ENCODE measurements around the gene SRGAP2.
"Not testable (repeated sequence)": the region's sequence is repeated elsewhere in the genome, so short reads cannot be mapped to it uniquely, and the experiment has no call there.

The SRGAP2 gene

DNA sequence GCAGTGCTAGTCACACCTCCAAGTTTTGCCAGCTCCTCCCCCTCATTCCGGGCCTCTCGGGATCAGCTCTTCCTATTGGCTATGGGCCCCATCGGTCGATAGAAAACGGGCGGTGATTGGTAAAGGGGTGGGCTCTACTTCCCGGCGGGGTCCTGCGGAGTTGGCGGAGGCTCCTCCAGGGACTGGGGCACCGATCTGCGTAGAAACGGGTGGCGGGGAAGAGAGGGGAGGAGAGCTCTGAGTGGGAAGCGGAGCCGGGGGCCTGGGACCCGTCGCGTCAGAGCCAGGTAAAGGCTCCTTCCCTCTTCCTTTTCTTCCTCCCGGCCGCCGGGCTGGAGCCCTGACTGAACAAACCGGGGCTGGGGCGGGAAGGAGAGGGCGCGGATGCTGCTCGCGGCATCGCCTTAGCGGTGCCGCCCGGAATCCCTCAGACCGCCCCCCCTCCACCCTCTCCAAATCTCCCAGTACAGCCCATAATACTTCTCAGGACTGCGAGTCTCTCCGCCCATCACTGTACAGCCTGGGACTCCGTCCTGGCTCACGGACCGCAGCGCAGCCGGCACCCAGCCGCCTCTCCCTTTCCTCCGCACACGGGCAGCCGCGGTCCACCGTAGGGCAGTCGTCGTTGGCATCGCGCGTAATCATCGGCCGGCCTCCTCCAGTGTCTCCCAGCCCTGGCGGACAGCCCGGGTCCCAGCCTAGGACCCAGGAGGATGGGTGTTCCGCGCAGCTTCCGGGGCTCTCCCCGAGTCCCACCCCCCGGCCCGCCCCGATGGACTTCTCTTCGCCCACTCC, at the start of gene SRGAP2:
Gene SRGAP2, plus strand, starts transcription at position 178 of the 795 bp plus-strand sequence. CDS start 2,430 bp downstream, outside the sequence.
- DNase-seq (ENCODE audit: low read depth) = peak; percentile 65

DNA sequence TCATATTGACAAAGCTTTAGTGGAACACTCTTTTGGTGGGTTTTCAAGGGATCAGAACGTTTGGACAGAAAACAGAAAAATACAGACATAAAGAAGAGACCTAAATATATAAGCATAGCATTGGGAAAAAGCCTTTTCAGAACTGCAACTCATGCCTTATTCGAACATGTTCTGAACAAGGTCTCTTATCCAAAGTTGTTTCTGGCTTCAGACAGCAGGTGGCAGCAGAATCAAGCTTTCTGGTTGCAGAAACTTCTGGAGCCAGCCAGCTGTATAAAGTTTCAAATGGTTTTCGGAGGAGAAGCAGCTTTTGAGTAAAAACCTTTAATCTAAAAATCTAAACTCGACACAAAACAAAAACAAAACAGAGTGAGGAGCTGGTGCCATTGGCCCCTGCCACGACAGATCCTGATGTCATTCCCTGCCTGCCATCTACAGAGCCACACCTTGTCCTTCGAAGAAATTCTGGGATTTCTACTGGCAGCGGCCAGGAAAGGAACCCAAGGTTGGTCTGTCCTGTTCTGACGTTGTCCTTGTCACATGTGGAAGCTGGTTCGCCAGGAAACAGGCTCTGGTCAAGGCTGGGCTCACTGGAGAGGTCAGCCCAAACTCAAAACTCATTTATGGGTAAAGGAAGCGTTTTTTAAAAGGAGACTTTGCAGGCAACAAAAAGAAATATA, 35.9 kb upstream of the SRGAP2 start:
- DNase-seq (ENCODE audit: low read depth) = not testable (repeated sequence)

DNA sequence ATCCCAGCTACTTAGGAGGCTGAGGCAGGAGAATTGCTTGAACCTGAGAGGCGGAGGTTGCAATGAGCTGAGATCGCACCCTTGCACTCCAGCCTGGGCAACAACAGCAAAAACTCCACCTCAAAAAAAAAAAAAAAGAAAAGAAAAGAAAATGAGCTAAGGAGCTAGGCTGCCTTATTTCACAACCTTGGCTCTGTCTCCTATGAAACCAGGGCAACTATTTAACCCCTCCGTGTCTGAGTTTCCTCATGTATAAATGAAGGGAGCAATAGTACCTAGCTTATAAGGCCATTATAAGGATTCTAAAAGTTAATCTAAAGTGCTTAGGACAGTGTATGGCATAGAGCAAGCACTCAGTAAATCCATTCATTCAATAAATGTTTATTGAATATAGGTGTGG, 33.5 kb upstream of the SRGAP2 start:
- DNase-seq (ENCODE audit: low read depth) = peak; percentile 68

DNA sequence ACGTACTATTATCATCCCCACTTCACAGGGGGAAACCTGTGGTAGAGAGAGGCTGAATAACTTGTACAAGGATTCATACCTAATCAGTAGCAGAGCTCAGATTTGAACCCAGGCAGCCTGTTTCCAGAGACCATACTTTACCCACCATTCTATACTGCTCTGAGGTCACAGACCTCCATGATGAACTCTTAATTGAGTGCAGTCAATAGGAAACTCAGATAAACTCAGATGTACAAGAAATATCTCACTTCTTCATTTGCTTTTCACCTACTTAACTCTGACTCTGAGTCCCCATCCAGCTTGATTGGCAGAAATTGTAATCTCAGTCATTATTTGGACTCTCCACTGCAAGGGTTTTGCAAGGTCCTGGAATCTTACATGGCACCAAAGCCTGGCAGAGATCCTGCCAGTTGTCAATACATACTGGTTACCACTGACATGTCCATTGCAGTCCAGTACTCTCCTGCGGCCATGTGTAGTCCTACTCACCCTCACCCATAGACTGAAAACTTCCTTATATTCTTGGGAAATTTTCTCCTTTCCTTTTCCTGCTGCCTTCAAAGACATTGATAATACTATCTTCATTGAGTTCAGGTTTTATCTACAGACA, 30.1 kb upstream of the SRGAP2 start:
- DNase-seq (ENCODE audit: low read depth) = not testable (repeated sequence)

DNA sequence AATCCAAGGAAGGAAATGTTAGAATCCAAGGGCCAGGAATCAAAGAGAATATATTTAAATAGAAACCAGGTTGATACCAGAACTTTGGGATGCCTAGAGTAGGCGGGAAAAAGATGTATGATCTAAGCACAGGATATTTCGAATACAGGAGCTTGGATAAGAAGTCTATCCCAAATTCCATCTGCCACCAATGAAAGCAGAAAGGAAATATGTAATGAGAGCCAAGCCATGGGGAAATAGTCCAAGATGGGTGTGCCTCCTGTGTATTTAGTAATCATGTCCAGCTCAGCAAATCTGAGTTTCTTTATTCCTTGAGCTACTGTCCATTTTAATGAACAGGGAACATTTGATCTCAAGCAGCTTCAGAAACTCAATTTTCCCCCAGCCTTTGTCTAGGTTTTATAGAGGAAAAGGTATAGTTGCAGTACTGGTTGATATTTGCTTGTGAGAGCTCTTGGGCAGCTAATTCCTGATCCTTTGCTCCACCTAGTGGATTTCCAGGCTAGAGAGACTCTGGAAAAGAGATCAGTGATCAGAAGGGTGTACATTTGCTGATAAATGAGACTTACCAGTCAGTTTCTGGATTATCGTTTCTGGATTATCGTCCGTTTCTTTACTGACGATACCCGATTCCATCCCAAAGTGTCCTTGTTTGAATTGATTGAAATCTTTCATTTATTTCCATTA, 29.0 kb upstream of the SRGAP2 start:
- DNase-seq (ENCODE audit: low read depth) = peak; percentile 20

DNA sequence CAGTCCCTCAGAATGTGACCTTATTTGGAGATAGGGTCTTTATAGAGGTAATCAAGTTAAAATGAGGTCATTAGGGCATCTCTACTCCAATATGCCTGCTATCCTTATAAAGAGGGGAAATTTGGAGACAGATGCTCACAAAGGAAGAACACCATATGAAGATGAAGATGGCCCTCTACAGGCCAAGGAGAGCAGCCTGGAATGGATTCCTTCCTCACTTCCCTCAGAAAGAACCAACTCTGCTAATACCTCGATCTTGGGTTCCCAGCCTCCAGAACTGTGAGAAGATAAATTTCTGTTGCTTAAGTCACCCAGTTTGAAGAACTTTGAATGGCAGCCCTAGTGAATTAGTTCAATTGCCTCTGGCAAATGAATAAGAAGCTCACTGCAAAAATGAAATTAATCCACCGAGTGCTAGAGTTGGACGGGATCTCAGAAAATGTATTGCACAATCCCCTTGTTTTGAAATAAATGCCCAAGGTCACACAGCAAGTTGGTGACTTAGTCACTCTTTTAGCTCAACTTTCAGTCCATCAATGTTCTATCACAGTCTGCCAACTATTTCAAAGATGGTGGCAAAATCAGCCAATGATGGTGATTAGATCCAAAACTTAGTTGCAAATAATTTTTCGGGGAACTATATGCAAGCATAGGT, 27.8 kb upstream of the SRGAP2 start:
- peak; percentile 51 for DNase-seq (ENCODE audit: low read depth)

DNA sequence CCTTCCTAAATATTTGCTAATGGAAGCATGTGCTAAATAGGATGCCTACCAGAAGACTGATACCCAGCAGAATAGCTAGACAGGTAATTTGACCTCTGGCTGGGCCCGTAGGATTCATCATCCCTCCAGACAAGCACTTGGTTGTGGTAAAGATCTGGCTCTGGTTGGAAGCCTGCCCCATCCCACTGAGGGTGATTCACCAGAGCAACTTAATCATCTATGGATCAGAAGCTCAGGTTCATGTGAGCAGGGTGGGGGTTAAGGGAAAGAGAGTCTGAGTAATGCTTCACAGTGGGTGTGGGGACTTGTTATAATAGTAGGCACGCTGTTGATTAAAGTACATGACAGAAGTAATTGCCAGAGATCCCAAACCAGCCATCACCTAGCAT, 27.2 kb upstream of the SRGAP2 start:
- not testable (repeated sequence) for DNase-seq (ENCODE audit: low read depth)

DNA sequence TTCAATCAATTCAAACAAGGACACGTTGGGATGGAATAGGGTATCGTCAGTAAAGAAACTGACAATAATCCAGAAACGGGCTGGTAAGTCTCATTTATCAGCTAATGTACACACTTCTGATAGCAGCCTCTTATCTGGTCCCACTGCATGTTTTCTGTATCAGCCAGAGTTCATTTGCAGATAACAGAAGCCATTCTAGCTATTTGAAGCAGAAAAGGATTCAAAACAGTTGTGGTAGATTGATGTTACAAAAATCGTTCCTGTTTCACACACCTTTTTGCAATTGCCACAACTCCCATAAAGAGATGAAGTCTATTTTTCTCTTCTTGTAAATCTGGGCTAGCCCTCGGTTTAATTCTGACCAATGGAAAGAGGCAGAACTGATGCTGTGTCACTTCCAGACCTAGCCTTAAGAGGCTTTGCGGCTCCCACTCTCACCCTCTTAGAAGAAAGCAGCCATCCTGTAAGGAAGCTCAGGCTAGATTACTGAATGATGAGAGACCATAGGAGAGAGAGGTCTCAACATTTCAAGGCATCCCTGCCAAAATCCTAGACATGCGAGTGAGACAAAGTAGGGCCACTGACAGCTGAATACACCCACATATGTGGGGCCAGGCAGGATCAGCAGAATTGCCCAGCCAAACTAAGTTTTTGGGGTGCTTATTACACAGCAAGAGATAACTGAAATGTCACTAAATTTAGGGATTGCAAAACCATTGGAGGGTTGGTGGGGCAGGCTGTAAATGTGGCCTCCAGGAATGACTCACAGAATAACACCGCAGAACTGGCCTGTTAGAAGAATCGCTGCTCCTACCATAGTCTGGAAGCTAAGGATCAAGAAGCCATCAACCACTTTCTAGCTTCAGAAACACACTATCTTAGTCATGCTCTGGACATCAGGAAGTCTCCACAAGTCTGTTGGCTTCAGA, 25.0 kb upstream of the SRGAP2 start:
- DNase-seq (ENCODE audit: low read depth) = peak; percentile 87

DNA sequence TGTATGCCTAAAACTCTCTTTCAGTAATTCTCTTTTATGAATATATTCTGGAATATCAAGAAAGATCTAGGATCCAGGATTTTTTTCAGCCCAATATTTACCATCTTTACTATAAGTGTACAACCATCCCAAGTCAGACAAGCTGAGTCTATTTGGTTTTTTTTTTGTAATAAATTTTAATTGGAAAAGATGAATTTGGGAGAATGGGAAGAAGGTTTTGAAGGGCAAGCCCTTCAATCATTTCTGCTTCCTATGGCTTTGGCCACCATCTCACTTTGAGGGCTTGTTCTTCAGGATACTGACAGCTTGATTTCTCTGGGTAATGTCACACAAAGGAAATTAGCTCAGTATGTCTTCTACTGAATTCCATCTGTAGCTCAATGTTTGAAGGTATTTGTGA, 23.7 kb upstream of the SRGAP2 start:
- not testable (repeated sequence) for DNase-seq (ENCODE audit: low read depth)

DNA sequence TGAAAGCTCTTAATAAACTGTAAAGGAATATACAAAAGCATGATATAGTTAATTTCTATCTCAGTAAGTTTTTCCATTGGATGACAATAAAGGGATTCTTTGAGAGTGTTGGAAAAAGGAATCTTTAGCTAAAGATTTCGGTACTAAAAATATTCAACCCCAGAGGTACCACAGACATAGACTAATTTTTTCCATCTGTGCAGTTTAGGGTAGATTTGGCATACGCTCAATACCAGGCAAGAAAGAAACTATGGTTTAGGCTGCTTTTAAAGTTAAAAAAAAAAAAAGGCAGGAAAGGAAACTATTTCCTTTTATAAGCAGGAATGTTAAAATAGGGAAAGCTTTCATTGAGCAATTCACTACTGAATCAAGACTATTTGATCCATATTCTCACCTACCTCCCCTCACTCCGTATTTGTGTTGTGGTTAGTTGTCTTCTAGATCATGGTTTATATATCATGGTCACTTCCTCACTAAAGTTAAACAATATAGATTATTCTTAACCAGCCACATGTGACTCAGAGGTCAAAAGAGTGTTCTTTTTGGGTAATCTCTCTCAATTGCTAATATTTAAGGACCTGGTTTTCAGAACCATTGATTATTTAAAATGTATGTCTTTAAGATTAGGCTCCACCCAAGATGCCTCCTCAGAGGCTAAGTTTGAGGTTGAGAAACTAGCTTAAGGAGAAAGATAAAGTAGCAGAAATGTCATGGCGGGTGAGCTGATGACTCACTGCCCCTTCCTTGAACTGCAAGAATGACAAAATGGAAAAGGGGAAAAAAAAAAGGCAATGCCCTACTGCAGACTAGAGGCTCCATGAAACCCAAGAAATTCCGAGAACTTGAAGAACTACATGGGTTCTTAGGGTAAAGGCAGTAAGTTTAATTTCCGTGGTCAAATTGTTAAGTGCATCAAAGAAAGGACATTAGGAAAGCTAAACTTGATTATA, 20.7 kb upstream of the SRGAP2 start:
- peak; percentile 47 for DNase-seq (ENCODE audit: low read depth)

DNA sequence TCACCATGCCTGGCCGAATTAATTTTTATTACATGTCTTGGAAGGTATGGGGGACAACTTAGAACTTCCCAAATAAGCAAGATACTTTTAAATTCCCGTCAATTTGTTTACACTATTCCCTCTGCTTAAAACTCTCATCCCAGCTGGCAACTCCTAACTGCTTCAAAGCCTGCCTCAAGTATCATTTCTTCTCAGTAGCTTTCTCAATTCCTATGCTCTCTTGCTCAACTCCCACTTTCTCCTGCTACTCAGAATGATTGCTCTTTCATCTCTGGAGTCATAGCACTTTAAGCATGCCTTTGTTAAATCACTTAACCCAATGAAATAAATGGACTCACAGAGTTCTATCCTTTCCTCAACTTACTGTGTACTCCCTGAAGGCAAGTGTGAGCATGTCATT, 19.6 kb upstream of the SRGAP2 start:
- peak; percentile 47 for DNase-seq (ENCODE audit: low read depth)

DNA sequence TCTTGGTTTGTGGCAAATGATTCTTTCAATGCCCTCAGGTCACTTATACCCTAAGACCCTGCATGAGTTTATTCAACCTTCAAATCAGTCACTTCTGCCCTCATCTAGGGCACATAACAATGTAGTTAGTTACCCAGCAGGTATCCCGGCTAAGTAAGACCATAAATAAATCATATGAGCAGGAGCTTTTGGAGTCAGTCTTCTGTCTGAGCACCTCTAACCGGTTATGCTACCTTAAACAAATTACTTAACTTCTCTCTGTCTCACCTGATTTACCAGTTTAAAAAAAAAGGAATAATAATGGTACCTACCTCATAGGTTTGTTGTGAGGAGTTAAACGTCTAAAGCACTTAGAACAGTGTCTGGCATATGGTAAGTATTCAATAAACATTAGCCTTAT, 17.6 kb upstream of the SRGAP2 start:
- DNase-seq (ENCODE audit: low read depth) = not testable (repeated sequence)

DNA sequence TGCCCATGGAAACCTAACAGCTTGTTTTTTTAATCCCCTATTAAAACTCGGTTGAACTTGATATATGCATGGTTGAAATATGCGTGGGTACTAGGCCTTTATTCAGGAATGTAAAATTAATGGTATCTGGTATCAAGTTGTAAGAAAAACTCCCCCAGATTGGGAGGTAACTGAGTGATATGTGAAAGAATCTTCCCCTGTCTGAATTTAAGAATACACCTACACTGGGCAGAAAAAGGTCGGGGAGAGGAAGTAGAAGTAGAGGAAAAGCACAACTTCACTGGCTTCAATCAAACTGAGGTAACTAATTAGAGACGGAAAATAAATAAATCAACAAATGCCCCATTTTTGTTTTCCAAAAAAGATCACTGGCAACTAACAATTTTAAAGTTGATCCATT, 16.5 kb upstream of the SRGAP2 start:
- not testable (repeated sequence) for DNase-seq (ENCODE audit: low read depth)

DNA sequence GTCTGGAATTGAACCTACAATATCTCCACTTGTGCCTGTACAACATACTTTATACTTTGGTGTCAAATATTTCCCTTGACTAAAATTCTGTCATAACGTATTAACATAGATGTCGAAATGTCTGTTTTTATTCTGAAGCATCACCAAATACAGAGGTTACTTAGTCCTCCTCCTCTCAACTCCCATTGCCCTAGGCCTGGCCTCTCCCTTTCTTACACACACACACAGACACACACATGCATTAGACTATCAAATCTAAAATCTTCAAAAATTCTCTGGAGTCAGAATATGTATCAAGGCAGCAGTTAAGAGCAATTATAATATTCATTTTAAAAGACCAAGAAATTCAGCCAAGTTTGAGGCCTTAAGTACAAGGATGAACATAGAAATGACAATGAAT, 8.2 kb upstream of the SRGAP2 start:
- not testable (repeated sequence) for DNase-seq (ENCODE audit: low read depth)

DNA sequence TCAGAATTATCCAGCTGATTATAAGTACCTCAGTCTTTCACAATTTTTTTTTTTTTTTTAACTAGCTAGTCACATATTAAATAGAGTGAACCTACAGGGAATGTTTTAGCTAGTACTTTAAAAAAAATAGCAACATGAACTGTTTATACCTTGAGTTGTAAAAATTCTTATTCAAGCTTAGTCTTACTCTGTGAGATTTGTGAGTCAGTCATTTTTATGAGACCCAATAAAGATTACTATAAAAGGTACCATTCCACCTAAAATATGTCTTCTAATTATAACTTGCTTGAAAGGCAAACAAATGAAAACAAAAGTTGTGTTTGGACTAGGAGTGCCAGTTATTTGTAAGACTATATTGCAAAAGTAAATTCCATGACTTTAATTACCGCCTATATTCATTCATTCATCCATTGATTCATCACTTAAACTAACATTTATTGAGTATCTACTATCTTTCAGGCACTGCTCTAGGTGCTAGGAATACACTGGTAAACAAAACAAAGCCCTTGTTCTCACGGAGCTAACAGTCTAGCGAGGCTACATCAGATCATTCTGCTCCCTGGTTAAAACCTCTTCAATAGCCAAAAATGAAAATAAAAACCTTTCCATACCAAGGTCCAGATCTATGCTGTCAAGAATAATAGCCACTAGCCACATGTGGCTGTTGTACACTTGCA, 6.5 kb upstream of the SRGAP2 start:
- not testable (repeated sequence) for DNase-seq (ENCODE audit: low read depth)

DNA sequence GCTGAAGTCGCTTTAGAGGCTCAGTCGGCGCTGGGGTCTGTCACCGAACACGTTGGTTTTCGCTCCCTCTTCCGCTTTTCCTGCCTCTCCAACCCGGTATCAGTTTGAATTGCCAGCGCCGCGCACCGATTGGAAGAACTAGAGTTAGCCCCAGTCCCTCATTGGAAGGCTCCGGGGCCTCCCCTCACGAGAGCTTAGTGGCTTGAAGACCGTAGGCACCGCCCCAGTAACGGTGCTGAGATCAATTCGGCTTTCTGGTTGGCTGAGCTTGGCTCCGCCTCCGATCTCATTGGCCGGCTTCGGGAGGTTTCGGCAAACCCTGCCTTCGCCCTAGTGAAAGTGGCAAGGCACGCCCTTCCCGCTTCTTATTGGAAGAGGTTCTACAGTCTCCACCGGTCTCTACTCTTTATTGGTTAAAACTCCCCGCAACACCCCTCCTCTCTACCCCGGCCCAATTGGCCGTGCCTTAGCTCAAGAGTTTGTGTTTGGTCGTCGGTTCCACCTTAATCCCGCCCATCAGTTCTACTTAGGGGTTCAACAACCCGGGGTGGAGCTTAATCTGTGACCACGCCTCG, 465 bp upstream of the SRGAP2 start, which contains the start of gene FAM72A:
Gene FAM72A, minus strand, starts transcription at position 51 of the 575 bp plus-strand sequence. CDS start 814 bp downstream, outside the sequence.
- peak; percentile 100 for DNase-seq (ENCODE audit: low read depth)

DNA sequence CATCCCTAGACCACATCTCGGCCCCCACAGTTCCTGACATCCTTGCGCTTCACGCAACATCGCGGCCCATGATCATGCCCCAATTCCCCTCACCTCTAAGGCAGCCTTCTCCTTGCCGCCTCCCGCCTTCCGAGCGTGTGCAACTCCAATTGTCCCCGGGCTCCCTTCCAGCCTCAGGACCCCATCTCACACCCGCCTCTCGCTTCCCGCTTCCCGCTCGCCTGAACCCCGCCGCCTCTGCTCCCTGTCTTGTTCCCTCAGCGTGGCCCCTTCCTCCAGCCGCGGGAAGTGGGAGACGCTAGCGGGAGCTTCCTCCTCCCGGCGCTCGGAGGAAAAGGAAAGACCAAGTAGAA, 794 bp downstream of the SRGAP2 start:
- DNase-seq (ENCODE audit: low read depth) = not testable (repeated sequence)

DNA sequence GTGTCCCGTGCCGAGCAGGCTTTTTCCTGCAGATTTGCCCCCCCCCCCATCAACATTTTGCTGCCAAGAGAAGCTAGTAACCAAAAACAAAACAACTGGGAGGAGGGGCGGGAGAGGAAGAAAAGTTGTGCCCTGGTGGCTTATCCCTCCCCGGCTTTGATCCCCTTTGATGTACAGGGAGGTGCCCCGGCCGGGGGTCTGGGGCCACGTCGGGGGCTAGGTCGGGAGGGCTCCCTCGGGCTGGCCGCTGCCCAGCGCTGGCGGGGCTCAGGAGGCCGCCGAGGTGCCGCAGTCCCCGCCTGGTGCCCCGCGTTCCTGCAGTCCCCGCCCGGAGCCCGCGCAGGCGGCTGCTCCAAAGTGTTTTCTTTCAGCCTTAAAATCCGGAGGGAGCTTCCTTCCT, 1.5 kb downstream of the SRGAP2 start:
- DNase-seq (ENCODE audit: low read depth) = peak; percentile 12

DNA sequence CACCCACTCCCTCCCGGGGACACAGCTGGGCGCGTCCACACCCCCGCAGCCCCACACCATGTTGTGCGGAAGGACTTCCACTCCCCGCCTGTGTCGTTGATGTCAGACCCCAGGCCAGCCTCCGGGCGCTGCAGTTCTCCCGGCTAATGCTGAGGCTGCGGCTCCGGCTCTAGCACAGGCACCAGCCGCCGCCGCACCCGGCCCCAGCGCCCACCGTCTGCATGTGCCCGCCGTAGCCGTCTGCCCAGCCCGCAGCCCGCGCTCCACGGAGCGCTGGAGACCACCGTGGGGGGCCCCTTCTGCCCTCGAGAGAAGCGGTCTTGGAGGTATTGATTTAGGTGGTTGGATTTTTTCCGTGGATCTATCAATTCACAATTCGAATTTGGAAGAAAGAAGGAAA, 2.2 kb downstream of the SRGAP2 start:
- DNase-seq (ENCODE audit: low read depth) = not testable (repeated sequence)
